HG03432 (cell line): ENCODE measurements around the gene ANKRD65.
"Not testable (repeated sequence)": the region's sequence is repeated elsewhere in the genome, so short reads cannot be mapped to it uniquely, and the experiment has no call there.

Experiments used
- ATAC-seq: cut with Tn5 transposase; IDR thresholded peaks from one replicate; pipeline ENCODE4 v1.9.1; 2021; ENCODE audit warnings: mild to moderate bottlenecking, moderate library complexity; ENCODE audit not compliant: unreplicated experiment

Gene ANKRD65

GRCh38 chr1:1399187-1399871 is 21.7 kb downstream of the ANKRD65 start, which contains the start of gene CCNL2:
CCNL2 (minus strand) TSS chr1:1399335; CDS start chr1:1399306, 29 bp downstream.
- peak; percentile 92 for ATAC-seq

GRCh38 chr1:1398677-1399186 is 22.3 kb downstream of the ANKRD65 start:
- peak; percentile 12 for ATAC-seq

- ATAC-seq = no peak
These were observed 23.1 kb downstream of the ANKRD65 start for GRCh38 chr1:1397839-1398523.

- ATAC-seq = no peak
These were observed 25.9 kb downstream of the ANKRD65 start for GRCh38 chr1:1395166-1395565.

- ATAC-seq = no peak
These were observed 27.0 kb downstream of the ANKRD65 start for GRCh38 chr1:1394116-1394515.

GRCh38 chr1:1393428-1393827 is 27.6 kb downstream of the ANKRD65 start:
- no peak for ATAC-seq

- ATAC-seq = no peak
These were observed 28.1 kb downstream of the ANKRD65 start for GRCh38 chr1:1393014-1393413.

- ATAC-seq = no peak
These were observed 29.9 kb downstream of the ANKRD65 start for GRCh38 chr1:1391225-1391624.

- no peak for ATAC-seq
These were observed 30.4 kb downstream of the ANKRD65 start for GRCh38 chr1:1390675-1391074.

GRCh38 chr1:1388078-1388472 is 33.0 kb downstream of the ANKRD65 start:
- no peak for ATAC-seq

- no peak for ATAC-seq
These were observed 33.7 kb downstream of the ANKRD65 start for GRCh38 chr1:1387098-1388077.

GRCh38 chr1:1385931-1386330 is 35.1 kb downstream of the ANKRD65 start:
- ATAC-seq = no peak

GRCh38 chr1:1385339-1385738 is 35.7 kb downstream of the ANKRD65 start:
- ATAC-seq = not testable (repeated sequence)

- no peak for ATAC-seq
These were observed 39.8 kb downstream of the ANKRD65 start for GRCh38 chr1:1381294-1381693.

GRCh38 chr1:1380860-1381259 is 40.2 kb downstream of the ANKRD65 start:
- ATAC-seq = no peak

GRCh38 chr1:1377540-1378205 is 43.4 kb downstream of the ANKRD65 start:
- no peak for ATAC-seq

- ATAC-seq = no peak
These were observed 44.4 kb downstream of the ANKRD65 start for GRCh38 chr1:1376551-1377226.

GRCh38 chr1:1374929-1375662 is 46.0 kb downstream of the ANKRD65 start, which contains the start of gene AURKAIP1:
AURKAIP1 (minus strand) TSS chr1:1375207; CDS start chr1:1374756, 451 bp downstream.
- peak; percentile 83 for ATAC-seq

- peak; percentile 20 for ATAC-seq
These were observed 46.5 kb downstream of the ANKRD65 start for GRCh38 chr1:1374589-1374928.
